Esophagus squamous epithelium (tissue), 5 donors: ENCODE results near the gene SLC44A4. TPM values are rescaled to one million over a fixed set of nuclear protein-coding genes. Genes with fewer than 3 reads are reported as not detected.
"Not testable (repeated sequence)": the region's sequence is repeated elsewhere in the genome, so short reads cannot be mapped to it uniquely, and the experiment has no call there.

Source experiments
- DNase-seq: peaks from one replicate; lab custom pipeline; 2025; lab: John Stamatoyannopoulos, UW
- H3K27ac ChIP-seq, 4 donors: fragments of 200-600 bp; sonication (generic); one replicate each; pipeline ENCODE4 v1.5.1; 2016 to 2019; ENCODE audit warnings: mild to moderate bottlenecking in 1 of 4
- H3K27me3 ChIP-seq, 4 donors: fragments of 200-600 bp; sonication (generic); 1 replicate in 3 of 4; 2 replicates in 1 of 4; pipeline versions ENCODE4 v1.5.1 to v1.6.0; 2017 to 2021; ENCODE audit warnings: antibody characterized with exemption in 1 of 4
- H3K36me3 ChIP-seq, 3 donors: fragments of 200-600 bp; sonication (generic); one replicate each; pipeline ENCODE4 v1.5.1; 2016 to 2019
- H3K4me1 ChIP-seq, 3 donors: fragments of 200-600 bp; sonication (generic); one replicate each; pipeline ENCODE4 v1.5.1; 2017 to 2019
- H3K4me3 ChIP-seq, 4 donors: fragments of 200-600 bp; sonication (generic); 1 replicate in 3 of 4; 2 replicates in 1 of 4; pipeline ENCODE4 v1.5.1; 2016 to 2019; ENCODE audit warnings: mild to moderate bottlenecking in 2 of 4, moderate library complexity in 1 of 4
- H3K9me3 ChIP-seq, 3 donors: fragments of 200-600 bp; sonication (generic); one replicate each; pipeline ENCODE4 v1.5.1; 2016 to 2019
- CTCF ChIP-seq, 6 experiments: fragments of 450-650 bp in 4 of 6; fragments of 200-600 bp in 2 of 6; sonication (generic) in 2 of 6; IDR thresholded peaks; one replicate each; pipeline ENCODE4 v1.5.1; 2016 to 2019; ENCODE audit warnings: antibody characterized with exemption in 6 of 6, mild to moderate bottlenecking in 4 of 6, moderate library complexity in 4 of 6
- POLR2A ChIP-seq, 4 donors: fragments of 450-650 bp; IDR thresholded peaks; one replicate each; pipeline ENCODE4 v1.6.1; 2017; ENCODE audit warnings: antibody characterized with exemption in 4 of 4, mild to moderate bottlenecking in 4 of 4, moderate library complexity in 3 of 4
- WGBS, 2 donors: methylation state at CpG; one replicate each; pipeline ENCODE4 v1.1.5; 2018; 5-methylcytosine and 5-hydroxymethylcytosine counted together
- intact Hi-C: fragments of 100-400 bp; cut with DNase I; formaldehyde crosslinking; loops from one replicate; pipeline ENCODE4 v1.15.0; 2022
- total RNA-seq, 4 donors: library from RNA; depleted of rRNA; stranded (reverse); fragments of >200 nt; gene quantifications; one replicate each; pipeline ENCODE4 v1.1.0, GENCODE V29; 2016
- donor health status: DM: yes; HTN: yes; CAD: no.

SLC44A4 gene
- total RNA-seq, 4 donors from 2014 or later, result 0.38 to 3.6 (median 1.3) TPM; not detected in 1

DNA sequence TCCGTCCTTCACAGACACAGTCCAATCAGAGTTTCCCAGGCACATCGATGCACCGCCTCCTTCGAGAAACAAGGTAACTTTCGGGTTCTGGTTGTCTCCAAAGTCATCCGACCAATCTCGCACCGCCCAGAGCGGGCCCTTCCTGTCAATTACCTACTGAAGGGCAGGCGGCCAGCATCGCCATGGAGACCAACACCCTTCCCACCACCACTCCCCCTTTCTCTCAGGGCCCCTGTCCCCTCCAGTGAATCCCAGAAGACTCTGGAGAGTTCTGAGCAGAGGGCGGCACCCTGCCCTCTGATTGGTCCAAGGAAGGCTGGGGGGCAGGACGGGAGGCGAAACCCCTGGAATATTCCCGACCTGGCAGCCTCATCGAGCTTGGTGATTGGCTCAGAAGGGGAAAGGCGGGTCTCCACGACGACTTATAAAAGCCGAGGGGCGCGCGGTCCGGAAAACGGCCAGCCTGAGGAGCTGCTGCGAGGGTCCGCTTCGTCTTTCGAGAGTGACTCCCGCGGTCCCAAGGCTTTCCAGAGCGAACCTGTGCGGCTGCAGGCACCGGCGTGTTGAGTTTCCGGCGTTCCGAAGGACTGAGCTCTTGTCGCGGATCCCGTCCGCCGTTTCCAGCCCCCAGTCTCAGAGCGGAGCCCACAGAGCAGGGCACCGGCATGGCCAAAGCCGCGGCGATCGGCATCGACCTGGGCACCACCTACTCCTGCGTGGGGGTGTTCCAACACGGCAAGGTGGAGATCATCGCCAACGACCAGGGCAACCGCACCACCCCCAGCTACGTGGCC lies 51.3 kb downstream of the SLC44A4 start, which contains the start of gene HSPA1B:
HSPA1B (plus strand) TSS at position 453 of the 794 bp plus-strand sequence; CDS start at position 666, 213 bp downstream.
- intact Hi-C loops, result no loop called here
- no peaks in the 10 kb centered on the region for H3K27me3 ChIP-seq
- DNase-seq, result peak; percentile 92
- H3K9me3 ChIP-seq, result no peaks in the 10 kb centered on the region
- peaks cover 22 to 70% (median 53%) of the 10 kb centered on the region in 3 donors for H3K4me1 ChIP-seq
- no peaks in the 10 kb centered on the region for H3K36me3 ChIP-seq
- peak within 1 kb of the TSS; percentile 60 to 87 (median 64) for H3K4me3 ChIP-seq
- H3K27ac ChIP-seq, result peak within 1 kb of the TSS; percentile 88 to 100 (median 97)
- 1 to 2% methylated on average over 15 to 16 of the region's 56 CpGs for WGBS, 2 donors
- TF ChIP-seq POLR2A (IDR thresholded peaks at IDR 0.05) (peak in 3 of 4 donors; percentile 100), CTCF (IDR thresholded peaks at IDR 0.05) (peak in 3 of 6 experiments; percentile 16 to 39 (median 18))

GRCh38 chr6:31826793-31827285 lies 52.0 kb downstream of the SLC44A4 start:
- H3K27ac ChIP-seq, result peak overlapping the region; percentile 88 to 100 (median 97)
- peak overlapping the region; percentile 60 to 87 (median 64) for H3K4me3 ChIP-seq
- DNase-seq, result no peak
- H3K27me3 ChIP-seq, result no peaks in the 10 kb centered on the region
- H3K9me3 ChIP-seq, result no peaks in the 10 kb centered on the region
- WGBS, 2 donors, result 0 to 2% methylated on average over 12 to 13 of the region's 13 CpGs
- H3K4me1 ChIP-seq, result peaks cover 22 to 67% (median 50%) of the 10 kb centered on the region in 3 donors
- intact Hi-C loops, result no loop called here
- H3K36me3 ChIP-seq, result no peaks in the 10 kb centered on the region
- TF ChIP-seq CTCF (IDR thresholded peaks at IDR 0.05) (no peak), POLR2A (IDR thresholded peaks at IDR 0.05) (peak in 2 of 4 donors; percentile 15 to 44)

DNA sequence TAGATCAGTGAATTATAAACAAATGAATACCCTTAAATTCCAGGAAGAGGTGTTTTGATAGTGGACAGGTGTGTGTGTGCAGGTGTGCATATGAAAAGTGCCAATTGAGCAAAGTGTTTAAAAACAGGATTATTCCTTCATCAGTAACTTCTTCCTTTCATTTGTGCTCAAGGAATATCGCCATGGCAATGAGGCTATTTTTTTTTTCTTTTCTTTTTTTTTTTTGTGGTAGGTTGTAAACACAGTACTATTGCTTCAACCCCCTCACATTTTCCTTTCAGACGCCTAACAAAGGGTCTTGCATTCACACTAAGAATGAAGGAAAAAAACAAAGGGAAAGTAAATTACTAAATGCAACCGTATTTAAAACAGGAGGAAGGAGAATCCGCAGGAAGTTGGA lies 53.2 kb downstream of the SLC44A4 start:
- WGBS, 2 donors, result 24 to 39% methylated on average over 4 of the region's 4 CpGs
- peaks cover 16 to 66% (median 48%) of the 10 kb centered on the region in 3 donors for H3K4me1 ChIP-seq
- intact Hi-C loops, result no loop called here

GRCh38 chr6:31823592-31824196 lies 55.1 kb downstream of the SLC44A4 start:
- WGBS, 2 donors, result 36 to 60% methylated on average over 2 to 9 of the region's 9 CpGs
- intact Hi-C loops, result not testable (repeated sequence)
- peaks cover 33 to 80% (median 67%) of the 10 kb centered on the region in 3 donors for H3K4me1 ChIP-seq

More for the DNA sequence above, 53.2 kb downstream of the SLC44A4 start:
- DNase-seq, result no peak
- Histone ChIP-seq H3K27ac (peak overlapping the region; percentile 88 to 100 (median 97)), H3K27me3 (no peaks in the 10 kb centered on the region), H3K4me3 (peak overlapping the region in 3 of 4 donors; percentile 60 to 87 (median 66)), H3K36me3 (no peaks in the 10 kb centered on the region), H3K9me3 (no peaks in the 10 kb centered on the region)
- no peak for TF ChIP-seq CTCF (IDR thresholded peaks at IDR 0.05)
- no peak for TF ChIP-seq POLR2A (IDR thresholded peaks at IDR 0.05)

DNA sequence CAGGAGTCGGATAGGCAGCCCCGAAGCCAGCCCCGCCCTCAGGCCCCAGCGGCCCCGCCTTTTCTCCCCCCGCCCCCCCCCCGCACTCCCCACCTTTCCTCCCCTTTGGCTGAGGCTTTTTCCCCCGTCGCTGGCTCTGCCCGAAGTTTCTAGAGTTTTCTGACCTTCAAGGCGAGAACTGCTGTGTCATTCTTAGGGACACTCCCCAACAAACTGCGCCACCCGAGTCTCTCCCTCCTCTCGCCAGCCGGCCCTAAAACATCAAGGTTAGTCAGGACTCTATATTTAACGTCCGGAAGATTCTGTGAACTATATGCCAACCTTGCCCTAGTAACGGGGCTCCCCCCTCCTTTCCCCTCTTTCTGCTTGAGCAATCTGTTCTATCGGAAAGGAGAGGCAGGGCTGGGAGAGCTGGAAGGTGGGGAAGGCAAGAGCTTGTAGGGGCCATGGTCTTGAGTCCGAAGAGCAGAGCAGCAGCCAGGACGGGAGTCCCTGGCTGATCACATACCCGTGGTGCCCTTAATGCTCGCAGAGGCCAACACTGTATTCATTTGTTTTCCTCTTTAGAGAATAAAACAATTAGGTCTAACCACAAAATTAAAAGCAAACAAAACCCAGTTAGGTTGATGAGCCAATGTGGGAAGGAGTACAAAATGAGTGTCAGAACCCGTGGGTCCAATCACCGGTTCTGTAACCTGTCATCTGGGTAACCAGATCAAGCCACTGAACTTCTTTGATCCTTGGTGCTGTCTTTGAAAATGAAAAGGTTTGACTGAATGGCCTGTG lies 56.6 kb downstream of the SLC44A4 start:
- DNase-seq, result peak; percentile 25
- 1% methylated on average over 19 to 23 of the region's 25 CpGs for WGBS, 2 donors
- intact Hi-C loops, result no loop called here
- Histone ChIP-seq H3K36me3 (no peaks in the 10 kb centered on the region), H3K27ac (peak overlapping the region; percentile 88 to 100 (median 98)), H3K27me3 (no peaks in the 10 kb centered on the region), H3K4me3 (peak overlapping the region; percentile 37 to 72 (median 61)), H3K9me3 (no peaks in the 10 kb centered on the region), H3K4me1 (peaks cover 34 to 94% (median 70%) of the 10 kb centered on the region in 3 donors)
- TF ChIP-seq CTCF (IDR thresholded peaks at IDR 0.05) (no peak), POLR2A (IDR thresholded peaks at IDR 0.05) (peak in 3 of 4 donors; percentile 61 to 77 (median 70))

More at GRCh38 chr6:31823592-31824196, 55.1 kb downstream of the SLC44A4 start:
- peak overlapping the region; percentile 88 to 100 (median 98) for H3K27ac ChIP-seq
- DNase-seq, H3K27me3 ChIP-seq, H3K4me3 ChIP-seq, H3K9me3 ChIP-seq, H3K36me3 ChIP-seq: not testable (repeated sequence)
